Trophoblast cell (in vitro differentiated cells and primary cell): Measurements from ENCODE around the gene TRMU.

Source experiments
- DNase-seq, 2 donors: peaks; one replicate each; pipeline ENCODE4 v3.0.0-alpha.2; 2016
- H2AFZ ChIP-seq: 2 replicates; pipeline ENCODE4 v1.6.1; 2013; ENCODE audit warnings: low read length, moderate library complexity, mild to moderate bottlenecking; ENCODE audit not compliant: insufficient read depth, poor library complexity
- H2AK5ac ChIP-seq: 2 replicates; pipeline ENCODE4 v1.6.1; 2013; ENCODE audit warnings: mild to moderate bottlenecking, low read length
- H2BK120ac ChIP-seq: 2 replicates; pipeline ENCODE4 v1.6.1; 2013; ENCODE audit warnings: low read length, mild to moderate bottlenecking, moderate library complexity; ENCODE audit not compliant: insufficient read depth, poor library complexity
- H2BK12ac ChIP-seq: 2 replicates; pipeline ENCODE4 v1.6.1; 2013; ENCODE audit warnings: mild to moderate bottlenecking, low read length, moderate library complexity
- H2BK5ac ChIP-seq: 2 replicates; pipeline ENCODE4 v1.6.1; 2013; ENCODE audit warnings: low read length, low read depth, moderate library complexity, mild to moderate bottlenecking; ENCODE audit not compliant: poor library complexity
- H3K14ac ChIP-seq: 2 replicates; pipeline ENCODE4 v1.6.1; 2013; ENCODE audit warnings: mild to moderate bottlenecking, low read length
- H3K18ac ChIP-seq: 2 replicates; pipeline ENCODE4 v1.6.1; 2013; ENCODE audit warnings: mild to moderate bottlenecking, low read length
- H3K23ac ChIP-seq: 2 replicates; pipeline ENCODE4 v1.6.1; 2013; ENCODE audit warnings: low read length
- H3K27ac ChIP-seq: 2 replicates; pipeline ENCODE4 v1.5.1; 2013; ENCODE audit warnings: low read depth, mild to moderate bottlenecking, inconsistent platforms, low read length, moderate library complexity
- H3K27me3 ChIP-seq: 2 replicates; pipeline ENCODE4 v1.6.1; 2013; ENCODE audit warnings: inconsistent platforms, mild to moderate bottlenecking, low read length, moderate library complexity; ENCODE audit not compliant: insufficient read depth
- H3K36me3 ChIP-seq, 2 experiments: 1 replicate in 1 of 2; 2 replicates in 1 of 2; pipeline ENCODE4 v1.6.1; 2013; ENCODE audit warnings: low read length in 2 of 2, mild to moderate bottlenecking in 2 of 2, moderate library complexity in 1 of 2; ENCODE audit not compliant: insufficient read depth in 2 of 2, control insufficient read depth in 1 of 2
- H3K4ac ChIP-seq: 2 replicates; pipeline ENCODE4 v1.6.1; 2013; ENCODE audit warnings: low read depth, mild to moderate bottlenecking, low read length, moderate library complexity
- H3K4me1 ChIP-seq, 2 experiments: 1 replicate in 1 of 2; 2 replicates in 1 of 2; pipeline ENCODE4 v1.6.1; 2013; ENCODE audit warnings: low read length in 2 of 2, mild to moderate bottlenecking in 2 of 2, moderate library complexity in 1 of 2; ENCODE audit not compliant: insufficient read depth in 2 of 2, control insufficient read depth in 1 of 2
- H3K4me2 ChIP-seq: 2 replicates; pipeline ENCODE4 v1.6.1; 2013; ENCODE audit warnings: inconsistent platforms, mild to moderate bottlenecking, low read length, moderate library complexity
- H3K4me3 ChIP-seq: 2 replicates; pipeline ENCODE4 v1.5.1; 2013; ENCODE audit warnings: mild to moderate bottlenecking, low read depth, low read length, inconsistent platforms
- H3K79me1 ChIP-seq: one replicate; pipeline ENCODE4 v1.6.1; 2013; ENCODE audit warnings: low read length
- H3K79me2 ChIP-seq: 2 replicates; pipeline ENCODE4 v1.6.1; 2013; ENCODE audit warnings: low read length, mild to moderate bottlenecking; ENCODE audit not compliant: control insufficient read depth, insufficient read depth, poor library complexity
- H3K9ac ChIP-seq: 2 replicates; pipeline ENCODE4 v1.6.1; 2013; ENCODE audit warnings: mild to moderate bottlenecking, low read length
- H3K9me3 ChIP-seq: 2 replicates; pipeline ENCODE4 v1.6.1; 2013; ENCODE audit warnings: low read depth, mild to moderate bottlenecking, control low read depth, inconsistent platforms, low read length; ENCODE audit not compliant: insufficient read depth
- H4K12ac ChIP-seq: 2 replicates; pipeline ENCODE4 v1.6.1; 2013; ENCODE audit warnings: low read depth, mild to moderate bottlenecking, low read length, moderate library complexity
- H4K8ac ChIP-seq: 2 replicates; pipeline ENCODE4 v1.6.1; 2013; ENCODE audit warnings: low read depth, mild to moderate bottlenecking, low read length, moderate library complexity
- H4K91ac ChIP-seq: one replicate; pipeline ENCODE4 v1.6.1; 2013; ENCODE audit warnings: low read depth, mild to moderate bottlenecking, low read length, moderate library complexity
- whole genome bisulfite sequencing: extraction: QIAGEN DNeasy Blood & Tissue Kit; methylation state at CpG from one replicate; pipeline ENCODE4 v1.1.7; 2013; ENCODE audit warnings: missing lambda C conversion rate; ENCODE audit not compliant: insufficient read length, insufficient coverage; ENCODE audit errors: extremely low coverage; 5-methylcytosine and 5-hydroxymethylcytosine counted together

TRMU gene

DNA sequence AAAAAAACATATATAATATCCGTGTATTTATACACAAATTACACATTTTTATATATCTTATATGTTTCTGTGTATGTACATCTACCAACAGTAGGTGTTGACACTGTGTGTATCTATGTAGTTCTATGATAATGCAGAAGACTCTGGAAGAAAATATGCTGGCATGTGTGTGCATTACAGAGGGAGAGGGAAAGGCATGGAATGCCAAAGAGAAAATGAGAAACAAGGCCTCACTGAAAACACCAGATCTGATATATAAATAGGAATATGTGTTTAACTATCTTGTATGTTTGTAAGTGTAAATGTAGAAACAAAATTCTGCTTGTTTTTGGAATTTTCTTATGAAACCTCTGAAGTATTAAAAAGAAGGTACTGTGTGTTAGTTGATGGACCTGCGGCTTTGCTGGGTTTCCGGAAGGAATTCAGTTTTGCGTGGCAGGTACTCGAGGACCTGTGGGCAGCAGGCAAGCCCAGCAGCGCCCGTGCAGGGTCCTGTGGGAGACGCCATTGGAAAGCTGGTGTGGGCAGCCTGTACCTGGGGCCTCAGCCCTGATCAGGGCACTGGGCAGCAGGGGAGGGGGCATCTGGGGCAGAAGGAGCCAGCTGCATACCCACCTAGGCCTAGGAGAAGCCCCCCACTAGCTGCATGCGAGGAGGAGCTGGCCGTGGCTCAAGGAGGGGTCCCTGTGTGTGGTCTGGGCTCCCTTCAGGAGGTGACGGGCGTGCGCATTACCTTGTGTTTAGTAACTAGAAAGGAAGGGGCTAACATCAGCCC, 7.6 kb upstream of the TRMU start:
- H2AFZ ChIP-seq, result no peak overlapping the region
- no peaks in the 10 kb centered on the region for H3K27me3 ChIP-seq
- H2BK12ac ChIP-seq, result no peak overlapping the region
- no peak overlapping the region for H4K12ac ChIP-seq
- no peak overlapping the region for H3K4me2 ChIP-seq
- WGBS, result 100% methylated on average over 1 of the region's 13 CpGs
- no peak overlapping the region for H3K4me3 ChIP-seq
- H3K18ac ChIP-seq, result no peak overlapping the region
- H3K79me2 ChIP-seq, result no peaks in the 10 kb centered on the region
- H3K4ac ChIP-seq, result no peak overlapping the region
- no peaks in the 10 kb centered on the region for H3K4me1 ChIP-seq
- peaks cover 78% of the 10 kb centered on the region in 2 experiments for H3K36me3 ChIP-seq
- H3K14ac ChIP-seq, result no peak overlapping the region
- no peak overlapping the region for H2BK5ac ChIP-seq
- no peak overlapping the region for H4K91ac ChIP-seq
- DNase-seq, result no peak
- no peaks in the 10 kb centered on the region for H3K79me1 ChIP-seq
- no peak overlapping the region for H3K23ac ChIP-seq
- no peak overlapping the region for H3K9ac ChIP-seq
- H3K27ac ChIP-seq, result no peak overlapping the region
- H3K9me3 ChIP-seq, result no peaks in the 10 kb centered on the region
- H2BK120ac ChIP-seq, result no peak overlapping the region
- H2AK5ac ChIP-seq, result no peak overlapping the region
- no peak overlapping the region for H4K8ac ChIP-seq

DNA sequence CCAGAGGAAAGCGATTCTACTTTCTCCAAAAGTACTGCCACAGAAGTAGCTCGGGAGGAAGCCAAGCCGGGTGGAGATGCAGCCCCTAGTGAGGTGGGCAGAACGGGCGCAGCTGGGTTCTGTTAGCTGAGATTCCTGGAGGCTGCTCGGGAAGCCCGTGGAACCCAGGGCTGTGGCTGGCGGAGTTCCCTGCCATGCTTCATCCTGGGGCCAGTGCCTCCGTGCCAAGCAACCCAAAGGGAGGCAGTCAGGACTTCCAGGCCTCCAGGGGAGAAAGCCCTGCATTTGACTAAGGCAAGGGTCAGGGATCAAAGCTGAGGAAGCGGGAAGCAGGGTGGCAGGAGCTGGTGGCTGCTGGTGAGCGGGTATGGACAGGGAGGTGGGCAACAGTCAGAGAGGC, 6.7 kb upstream of the TRMU start:
- Histone ChIP-seq H3K79me2 (no peaks in the 10 kb centered on the region), H3K9me3 (no peaks in the 10 kb centered on the region), H4K12ac (no peak overlapping the region), H4K8ac (no peak overlapping the region), H3K9ac (no peak overlapping the region), H3K4me3 (no peak overlapping the region), H2AK5ac (no peak overlapping the region), H3K14ac (no peak overlapping the region), H3K18ac (no peak overlapping the region), H3K4ac (no peak overlapping the region), H3K27me3 (no peaks in the 10 kb centered on the region), H2AFZ (no peak overlapping the region), H3K27ac (no peak overlapping the region), H4K91ac (no peak overlapping the region), H2BK5ac (no peak overlapping the region), H3K36me3 (peaks cover 74 to 75% of the 10 kb centered on the region in 2 experiments), H3K79me1 (no peaks in the 10 kb centered on the region), H3K4me1 (no peaks in the 10 kb centered on the region), H2BK120ac (no peak overlapping the region), H3K23ac (no peak overlapping the region), H2BK12ac (no peak overlapping the region), H3K4me2 (no peak overlapping the region)
- no peak for DNase-seq
- WGBS, result no CpG with 5 or more reads among the region's 11 CpGs

DNA sequence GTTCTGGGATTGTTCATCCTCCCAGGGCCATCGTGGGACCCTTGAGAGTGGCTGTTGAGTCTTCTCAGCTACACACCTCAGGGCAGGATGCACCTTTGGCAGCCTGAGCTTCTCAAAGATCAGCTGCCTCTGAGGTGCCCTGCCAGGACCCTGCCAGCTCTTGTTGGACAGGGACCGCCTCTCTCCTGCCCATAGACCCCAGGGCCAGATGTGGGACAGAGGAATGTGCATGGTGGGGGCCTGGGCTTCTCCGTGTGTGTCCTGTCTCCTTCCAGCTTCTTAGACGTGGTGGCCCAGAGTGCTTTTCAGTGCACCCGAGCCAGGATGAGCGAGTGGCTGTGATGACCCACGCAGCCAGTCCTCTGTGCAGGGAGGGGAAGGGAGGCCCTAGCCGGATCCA, 5.9 kb upstream of the TRMU start:
- Histone ChIP-seq H3K79me1 (no peaks in the 10 kb centered on the region), H3K23ac (no peak overlapping the region), H2BK5ac (no peak overlapping the region), H3K4ac (no peak overlapping the region), H2AK5ac (no peak overlapping the region), H2BK120ac (no peak overlapping the region), H3K4me1 (peaks cover 0 to under 1% of the 10 kb centered on the region in 2 experiments), H3K79me2 (no peaks in the 10 kb centered on the region), H3K36me3 (peaks cover 66 to 70% of the 10 kb centered on the region in 2 experiments), H3K14ac (no peak overlapping the region), H3K4me3 (no peak overlapping the region), H3K18ac (no peak overlapping the region), H2AFZ (no peak overlapping the region), H3K9me3 (no peaks in the 10 kb centered on the region), H3K27ac (no peak overlapping the region), H4K12ac (no peak overlapping the region), H2BK12ac (no peak overlapping the region), H4K8ac (no peak overlapping the region), H4K91ac (no peak overlapping the region), H3K27me3 (no peaks in the 10 kb centered on the region), H3K4me2 (no peak overlapping the region), H3K9ac (no peak overlapping the region)
- DNase-seq, result no peak
- WGBS, result no CpG with 5 or more reads among the region's 8 CpGs

DNA sequence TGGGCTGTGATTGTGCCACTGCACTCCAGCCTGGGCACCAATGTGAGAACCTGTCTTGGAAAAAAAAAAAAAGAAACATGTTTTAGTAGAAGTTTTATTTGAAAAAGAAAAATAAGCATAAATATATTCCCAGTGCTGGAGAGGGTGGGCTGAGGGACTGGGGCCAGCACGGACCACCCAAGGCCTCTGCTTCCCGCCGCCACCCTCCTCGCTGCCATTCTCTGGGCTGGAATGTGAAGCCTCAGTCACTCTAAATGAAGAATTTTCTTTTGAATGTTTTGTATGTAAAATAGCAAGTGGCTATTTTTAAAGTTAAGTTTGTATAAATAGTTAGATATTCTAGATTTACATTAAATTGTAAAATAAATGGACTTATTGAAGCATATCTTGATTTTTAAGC, 5.1 kb upstream of the TRMU start:
- Histone ChIP-seq H3K79me2 (no peaks in the 10 kb centered on the region), H2BK12ac (no peak overlapping the region), H4K8ac (no peak overlapping the region), H2AFZ (no peak overlapping the region), H4K91ac (no peak overlapping the region), H3K4me3 (no peak overlapping the region), H3K23ac (no peak overlapping the region), H3K4ac (no peak overlapping the region), H3K9ac (no peak overlapping the region), H3K4me2 (no peak overlapping the region), H3K18ac (no peak overlapping the region), H3K36me3 (peaks cover 61 to 66% of the 10 kb centered on the region in 2 experiments), H3K27me3 (no peaks in the 10 kb centered on the region), H4K12ac (no peak overlapping the region), H3K79me1 (peaks cover 3% of the 10 kb centered on the region), H2AK5ac (no peak overlapping the region), H3K27ac (no peak overlapping the region), H3K9me3 (no peaks in the 10 kb centered on the region), H3K14ac (no peak overlapping the region), H2BK120ac (no peak overlapping the region), H2BK5ac (no peak overlapping the region), H3K4me1 (peaks cover 0 to 3% of the 10 kb centered on the region in 2 experiments)
- WGBS, result no CpG with 5 or more reads among the region's 4 CpGs
- no peak for DNase-seq
